ENCODE data around the gene CHFR. TPM values are rescaled to one million over a fixed set of nuclear protein-coding genes. Genes with fewer than 3 reads are reported as not detected.
A peak's percentile ranks its signal among the peaks of the same experiment; 100 is the strongest.

Gene CHFR
- total and polyA plus RNA-seq, 9 of the 15 experiments (the other 6 are each of a cell fraction or from before 2014, with no cell fraction given) = 0.61 to 33.9 (median 19.3) TPM

GRCh38 chr12:132858718-132859266 lies 28.6 kb downstream of the CHFR start:
- no peaks in the 10 kb centered on the region for H3K27me3 ChIP-seq (ENCODE audit: control insufficient read depth in 2 of 2, insufficient read depth in 2 of 2, low read length in 2 of 2)
- in situ Hi-C loops (cut with MboI) = no loop called here
- no peak overlapping the region for H2AFZ ChIP-seq (ENCODE audit: low read depth, low read length)
- no peak overlapping the region for H3K9ac ChIP-seq (ENCODE audit: insufficient read depth in 1 of 2, low read depth in 2 of 2, low read length in 2 of 2)
- H3K4me2 ChIP-seq (ENCODE audit: insufficient read depth, low read length) = no peak overlapping the region
- no TSS peak for BruUV-seq (replicated peaks)
- no peak for DNase-seq (ENCODE audit: extremely low read depth in 1 of 4, low spot score in 3 of 4)
- no peaks in the 10 kb centered on the region for H3K9me1 ChIP-seq (ENCODE audit: control insufficient read depth, insufficient read depth, low read length)
- 95% methylated on average over 18 of the region's 18 CpGs for WGBS (ENCODE audit: insufficient coverage, low coverage, missing lambda C conversion rate)
- H3K4me3 ChIP-seq = no peak overlapping the region
- ATAC-seq = no peak
- peaks cover 0 to 6% of the 10 kb centered on the region in 2 experiments; a peak in 1 of 5 replicates for H3K4me1 ChIP-seq (replicated peaks in 1 of 2; ENCODE audit: control insufficient read depth in 2 of 2, insufficient read depth in 2 of 2, low read length in 2 of 2)
- TF ChIP-seq POLR2G (IDR thresholded peaks at IDR 0.05; ENCODE audit: low read depth, low read length) = 0 out of 2 replicates have a peak, but pooled peaks have one; percentile 17
- TF ChIP-seq ZBTB33 (CRISPR knock-in tag; IDR thresholded peaks at IDR 0.05) = 0 out of 2 replicates have a peak, but pooled peaks have one; percentile 37
- TF ChIP-seq EGR1 (conservative IDR thresholded peaks at IDR 0.05) = peak; percentile 88
- TF ChIP-seq, protein P1, sequence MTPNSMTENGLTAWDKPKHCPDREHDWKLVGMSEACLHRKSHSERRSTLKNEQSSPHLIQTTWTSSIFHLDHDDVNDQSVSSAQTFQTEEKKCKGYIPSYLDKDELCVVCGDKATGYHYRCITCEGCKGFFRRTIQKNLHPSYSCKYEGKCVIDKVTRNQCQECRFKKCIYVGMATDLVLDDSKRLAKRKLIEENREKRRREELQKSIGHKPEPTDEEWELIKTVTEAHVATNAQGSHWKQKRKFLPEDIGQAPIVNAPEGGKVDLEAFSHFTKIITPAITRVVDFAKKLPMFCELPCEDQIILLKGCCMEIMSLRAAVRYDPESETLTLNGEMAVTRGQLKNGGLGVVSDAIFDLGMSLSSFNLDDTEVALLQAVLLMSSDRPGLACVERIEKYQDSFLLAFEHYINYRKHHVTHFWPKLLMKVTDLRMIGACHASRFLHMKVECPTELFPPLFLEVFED (CRISPR knock-in tag; conservative IDR thresholded peaks at IDR 0.05) = no peak
- no peak for FAIRE-seq
- H3K9me3 ChIP-seq (replicated peaks; ENCODE audit: control insufficient read depth, insufficient read depth, low read depth, low read length) = no peaks in the 10 kb centered on the region
- H3K79me2 ChIP-seq (ENCODE audit: control insufficient read depth, insufficient read depth, low read length) = no peaks in the 10 kb centered on the region
- H3K27ac ChIP-seq (ENCODE audit: extremely low read depth, low read depth, low read length) = no peak overlapping the region
- ChIA-PET POLR2A (interaction anchor here (0.6 to 0.7 kb wide), 2 partner anchors 50 to 156 kb away, joined by 3 to 4 read pairs; no protein-coding TSS in a partner anchor), CTCF (ENCODE audit: low intra/inter-chr PET ratio) (no interaction called here)
- no peaks in the 10 kb centered on the region for H4K20me1 ChIP-seq (replicated peaks; ENCODE audit: control insufficient read depth, insufficient read depth, low read length)
- intact Hi-C loops (cut with micrococcal nuclease) = no loop called here
- H3K36me3 ChIP-seq (ENCODE audit: control insufficient read depth, insufficient read depth, low read length) = peaks cover 60% of the 10 kb centered on the region

All from K562 (cell line).